Motor neuron (in vitro differentiated cells): ENCODE results near the gene OR1E1. TPM values are rescaled to one million over a fixed set of nuclear protein-coding genes. Genes with fewer than 3 reads are reported as not detected.
A peak's percentile ranks its signal among the peaks of the same experiment; 100 is the strongest.
"Not testable (repeated sequence)": the region's sequence is repeated elsewhere in the genome, so short reads cannot be mapped to it uniquely, and the experiment has no call there.

Experiments
- ATAC-seq, 8 experiments: fragments of 200-7000 bp; cut with Tn5 transposase; replicated peaks in 6 of 8; 2 replicates each; pipeline ENCODE4 v1.8.0; 2021; ENCODE audit warnings: mild to moderate bottlenecking in 8 of 8, moderate library complexity in 8 of 8
- H3K27ac ChIP-seq, 2 donors: fragments of 250-450 bp; sonication (Bioruptor Pico); 2 replicates each; pipeline ENCODE4 v1.9.0; 2021; ENCODE audit warnings: antibody characterized with exemption in 2 of 2, mild to moderate bottlenecking in 2 of 2, moderate library complexity in 1 of 2
- H3K4me1 ChIP-seq, 2 donors: fragments of 250-450 bp; sonication (Bioruptor Pico); replicated peaks in 1 of 2; 2 replicates each; pipeline ENCODE4 v1.6.1; 2021; ENCODE audit warnings: antibody characterized with exemption in 2 of 2, mild to moderate bottlenecking in 2 of 2, moderate library complexity in 1 of 2
- H3K4me3 ChIP-seq, 5 donors: fragments of 250-450 bp; sonication (Bioruptor Pico); 2 replicates each; pipeline ENCODE4 v1.9.0; 2021; ENCODE audit warnings: antibody characterized with exemption in 5 of 5, mild to moderate bottlenecking in 5 of 5, moderate library complexity in 4 of 5
- WGBS, 10 experiments: fragments of 450-650 bp; shearing (Covaris generic); methylation state at CpG; one replicate each; pipeline ENCODE4 v1.0.0; 2022; 5-methylcytosine and 5-hydroxymethylcytosine counted together
- in situ Hi-C, 9 experiments: fragments of 400-800 bp; cut with MboI; loops; one replicate each; pipeline ENCODE4 v1.15.0; 2021; ENCODE audit warnings: low sequenced_read_pairs in 9 of 9, low pct_unique_long_range_greater_than_20kb in 2 of 9; ENCODE audit not compliant: unreplicated experiment in 9 of 9
- total RNA-seq, 8 experiments: library from RNA; unstranded; fragments of 300-600 nt; gene quantifications; 2 replicates each; pipeline versions ENCODE4 v1.2.3 to v1.2.4, GENCODE V29; 2022

Gene OR1E1
- under 1 TPM in 3 of 8 experiments, not detected in 5; 0.25 to 0.33 (median 0.27) TPM for total RNA-seq

- no peak for ATAC-seq
- in situ Hi-C loops = no loop called here
- 0 to 88% (median 67%) methylated on average over 1 of the region's 1 CpG; no CpG with 5 or more reads in 4 of the 10 experiments for WGBS, 10 experiments
- no peak within 1 kb of the TSS for H3K4me3 ChIP-seq
- no peaks in the 10 kb centered on the region for H3K4me1 ChIP-seq
- H3K27ac ChIP-seq = no peak within 1 kb of the TSS
Observed at GRCh38 chr17:3398310-3398709, at the start of gene OR1E1. TSS of gene OR1E1 (minus strand) at chr17:3398410. CDS start at chr17:3398410, 0 bp downstream.

DNA sequence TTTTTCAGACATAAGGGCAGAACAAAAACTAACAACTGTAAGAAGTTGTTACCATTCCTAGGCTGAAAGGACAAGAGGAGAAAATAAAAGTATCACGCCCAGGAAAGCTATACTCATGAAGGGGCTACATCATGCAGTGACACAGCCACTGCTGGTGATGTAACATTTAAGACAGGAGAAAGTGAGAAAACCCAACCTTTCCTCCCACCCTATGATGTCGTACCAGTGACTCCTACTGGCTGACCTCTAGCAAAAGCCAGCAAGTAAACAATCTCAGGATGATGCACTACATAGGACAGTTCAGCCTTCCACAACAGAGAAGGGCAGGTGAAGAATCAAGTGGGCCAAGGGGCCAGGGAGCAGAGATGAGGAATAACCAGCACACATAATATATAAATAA lies 49.4 kb upstream of the OR1E1 start:
- in situ Hi-C loops = no loop called here

GRCh38 chr17:3440451-3440850 lies 42.2 kb upstream of the OR1E1 start:
- WGBS, 10 experiments = 0 to 100% (median 83%) methylated on average over 1 to 2 of the region's 2 CpGs; no CpG with 5 or more reads in 1 of the 10 experiments
- ATAC-seq = peak in 1 of 8 experiments; percentile 50
- H3K27ac ChIP-seq = no peak overlapping the region
- in situ Hi-C loops = no loop called here
- no peak overlapping the region for H3K4me3 ChIP-seq
- H3K4me1 ChIP-seq = no peaks in the 10 kb centered on the region

More for the DNA sequence above, 49.4 kb upstream of the OR1E1 start:
- H3K4me1 ChIP-seq = no peaks in the 10 kb centered on the region
- no peak overlapping the region for H3K4me3 ChIP-seq
- WGBS, 10 experiments = 0 to 100% (median 69%) methylated on average over 1 to 2 of the region's 2 CpGs; no CpG with 5 or more reads in 2 of the 10 experiments
- peak in 4 of 8 experiments; percentile 43 to 93 (median 74) for ATAC-seq
- H3K27ac ChIP-seq = no peak overlapping the region

DNA sequence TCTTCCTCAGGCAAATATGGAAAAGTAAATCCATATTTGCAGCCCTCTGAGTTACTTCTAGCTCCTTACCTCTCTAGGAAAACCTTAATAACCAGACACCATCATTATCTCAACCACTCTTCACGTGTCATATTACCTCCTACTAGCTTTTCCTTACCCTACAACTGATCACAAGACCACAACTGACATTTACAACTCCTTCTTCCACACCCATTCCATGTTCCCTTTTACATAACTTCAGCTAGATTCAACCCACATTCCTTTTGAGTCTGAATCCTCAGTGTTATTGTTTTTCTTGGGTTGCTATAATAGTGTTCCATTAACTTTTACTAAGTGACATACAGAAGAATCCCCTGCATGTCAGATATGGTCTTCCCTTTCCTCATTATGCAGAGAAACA lies 40.2 kb upstream of the OR1E1 start:
- WGBS, 10 experiments = 0 to 100% (median 25%) methylated on average over 1 of the region's 1 CpG; no CpG with 5 or more reads in 2 of the 10 experiments
- H3K4me1 ChIP-seq = no peaks in the 10 kb centered on the region
- ATAC-seq = peak in 2 of 8 experiments; percentile 75 to 93
- no peak overlapping the region for H3K27ac ChIP-seq
- in situ Hi-C loops = no loop called here
- H3K4me3 ChIP-seq = no peak overlapping the region

GRCh38 chr17:3433741-3434140 lies 35.5 kb upstream of the OR1E1 start, which contains the start of gene OR1E2:
TSS of gene OR1E2 (minus strand) at chr17:3433841. CDS start at chr17:3433841, 0 bp downstream.
- no peaks in the 10 kb centered on the region for H3K4me1 ChIP-seq
- in situ Hi-C loops = no loop called here
- no peak for ATAC-seq
- 17 to 100% (median 80%) methylated on average over 1 to 3 of the region's 3 CpGs; no CpG with 5 or more reads in 1 of the 10 experiments for WGBS, 10 experiments
- H3K4me3 ChIP-seq = no peak within 1 kb of the TSS
- H3K27ac ChIP-seq = no peak within 1 kb of the TSS

- H3K4me1 ChIP-seq, H3K27ac ChIP-seq, in situ Hi-C loops, H3K4me3 ChIP-seq: not testable (repeated sequence)
- WGBS, 10 experiments = 17 to 100% (median 20%) methylated on average over 1 of the region's 7 CpGs; no CpG with 5 or more reads in 7 of the 10 experiments
- ATAC-seq = peak in 3 of 8 experiments; percentile 59 to 72 (median 68)
Observed at GRCh38 chr17:3433215-3433614, 35.0 kb upstream of the OR1E1 start.

DNA sequence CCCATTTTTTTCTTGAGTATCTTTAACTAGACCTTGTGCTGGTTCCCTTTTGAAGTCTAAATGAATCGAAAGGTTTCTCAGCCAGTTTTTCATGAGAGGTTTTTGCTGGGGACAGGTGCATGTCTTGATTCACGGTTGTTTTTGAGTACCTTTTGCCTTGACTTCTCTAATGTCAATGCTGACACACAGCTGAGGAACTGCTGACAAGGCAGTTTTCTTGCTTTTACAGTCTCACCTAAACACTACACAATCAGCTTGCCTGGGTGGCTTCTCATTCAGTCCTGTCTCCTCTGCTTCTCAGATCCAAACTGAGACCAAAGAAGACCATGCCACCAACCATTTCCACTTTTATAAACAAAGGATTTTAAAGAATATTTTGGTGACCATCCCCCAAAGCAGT lies 20.0 kb upstream of the OR1E1 start:
- 0 to 75% (median 14%) methylated on average over 1 to 2 of the region's 2 CpGs; no CpG with 5 or more reads in 1 of the 10 experiments for WGBS, 10 experiments
- ATAC-seq = no peak
- H3K4me1 ChIP-seq = no peaks in the 10 kb centered on the region
- no peak overlapping the region for H3K4me3 ChIP-seq
- in situ Hi-C loops = no loop called here
- H3K27ac ChIP-seq = no peak overlapping the region

DNA sequence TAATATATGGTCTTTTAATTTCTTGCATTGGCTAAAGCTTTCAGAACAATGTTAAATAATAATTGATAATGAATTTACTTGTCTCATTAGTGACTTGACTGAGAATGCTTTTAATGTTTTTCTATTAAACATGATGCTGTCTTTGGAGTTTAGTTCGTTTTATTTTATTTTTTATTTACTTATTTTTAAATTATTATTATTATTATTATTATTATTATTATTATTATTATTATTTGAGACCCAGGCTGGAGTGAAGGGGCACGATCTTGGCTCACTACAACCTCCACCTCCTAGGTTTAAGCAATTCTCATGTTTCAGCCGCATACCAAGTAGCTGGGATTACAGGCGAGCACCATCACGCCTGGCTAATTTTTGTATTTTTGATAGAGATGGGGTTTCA lies 17.4 kb upstream of the OR1E1 start:
- in situ Hi-C loops = no loop called here
- 23 to 75% (median 63%) methylated on average over 1 to 5 of the region's 5 CpGs for WGBS, 10 experiments
- no peak overlapping the region for H3K4me3 ChIP-seq

DNA sequence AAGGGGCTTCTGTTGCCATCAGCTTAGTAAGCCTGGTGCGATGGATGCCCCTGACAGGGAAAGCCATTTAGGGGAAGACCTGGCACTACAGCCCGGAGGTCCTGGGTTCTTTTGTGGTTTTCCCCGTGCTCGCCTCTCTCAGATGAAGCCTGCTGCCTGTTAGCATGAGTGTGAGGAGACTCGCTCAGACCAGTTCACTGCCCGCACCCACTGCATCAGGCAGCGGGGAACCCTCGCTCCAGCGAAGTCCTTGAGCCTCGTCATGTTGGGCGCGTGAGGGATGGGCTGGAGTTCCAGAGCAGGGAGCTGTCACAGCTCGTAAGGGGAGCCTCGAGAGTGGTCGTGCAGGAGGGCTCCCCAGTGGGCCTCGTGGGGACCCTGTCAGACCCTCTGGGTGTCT lies 14.0 kb upstream of the OR1E1 start:
- H3K4me1 ChIP-seq, ATAC-seq, H3K4me3 ChIP-seq, in situ Hi-C loops, H3K27ac ChIP-seq: not testable (repeated sequence)
- no CpG with 5 or more reads among the region's 16 CpGs for WGBS, 10 experiments

More for the DNA sequence above, 17.4 kb upstream of the OR1E1 start:
- no peak for ATAC-seq
- Histone ChIP-seq H3K27ac (no peak overlapping the region), H3K4me1 (no peaks in the 10 kb centered on the region)

DNA sequence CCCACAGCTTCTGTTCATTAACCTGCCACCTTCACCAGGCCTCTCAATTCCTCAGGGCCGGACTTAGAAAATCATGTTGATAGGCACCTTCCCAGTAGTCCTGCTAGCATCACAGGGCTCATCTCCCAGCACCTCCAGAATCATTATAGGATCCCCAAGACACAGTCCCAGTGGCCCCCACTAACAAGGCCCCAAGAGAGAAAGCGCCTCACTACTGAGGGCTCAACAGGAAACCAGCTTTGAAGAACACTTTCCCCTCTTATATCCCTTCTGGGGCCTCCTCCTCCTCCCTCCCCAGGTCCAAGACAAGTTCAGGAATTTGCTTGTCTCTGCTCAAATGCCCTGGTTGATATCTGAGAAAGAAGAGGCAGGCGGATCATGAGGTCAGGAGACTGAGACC lies 12.9 kb upstream of the OR1E1 start, which contains the start of gene OR3A3:
Gene OR3A3, plus strand, starts transcription at position 301 of the 400 bp plus-strand sequence.
- H3K4me3 ChIP-seq = no peak within 1 kb of the TSS
- H3K4me1 ChIP-seq = no peaks in the 10 kb centered on the region
- no peak within 1 kb of the TSS for H3K27ac ChIP-seq
- 50 to 100% (median 85%) methylated on average over 1 of the region's 3 CpGs; no CpG with 5 or more reads in 4 of the 10 experiments for WGBS, 10 experiments
- ATAC-seq = no peak
- in situ Hi-C loops = no loop called here

DNA sequence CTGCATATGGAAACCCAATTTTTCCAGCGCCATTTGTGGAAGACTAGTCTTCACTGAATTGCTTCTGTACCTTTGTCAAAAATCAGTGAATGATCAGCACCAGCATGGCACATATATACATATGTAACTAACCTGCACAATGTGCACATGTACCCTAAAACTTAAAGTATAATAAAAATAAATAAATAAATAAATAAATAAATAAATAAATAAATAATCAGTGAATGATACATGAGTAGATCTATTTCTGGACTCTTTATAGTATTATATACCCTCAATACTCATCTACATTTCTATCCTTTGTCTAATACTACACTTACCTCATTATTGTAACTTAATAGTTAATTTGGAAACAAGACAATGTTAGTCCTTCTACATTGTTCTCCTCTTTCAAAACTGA lies 5.6 kb upstream of the OR1E1 start:
- H3K4me1 ChIP-seq, in situ Hi-C loops, H3K27ac ChIP-seq, H3K4me3 ChIP-seq, ATAC-seq: not testable (repeated sequence)
- 0 to 100% (median 71%) methylated on average over 1 of the region's 1 CpG; no CpG with 5 or more reads in 5 of the 10 experiments for WGBS, 10 experiments

- 8 to 54% (median 38%) methylated on average over 1 to 2 of the region's 2 CpGs for WGBS, 10 experiments
- in situ Hi-C loops = no loop called here
- H3K27ac ChIP-seq = no peak overlapping the region
- no peak for ATAC-seq
- no peak overlapping the region for H3K4me3 ChIP-seq
- no peaks in the 10 kb centered on the region for H3K4me1 ChIP-seq
Observed at GRCh38 chr17:3401786-3402185, 3.6 kb upstream of the OR1E1 start.

GRCh38 chr17:3400055-3400454 lies 1.8 kb upstream of the OR1E1 start:
- Histone ChIP-seq H3K4me3 (no peak overlapping the region), H3K4me1 (no peaks in the 10 kb centered on the region), H3K27ac (no peak overlapping the region)
- ATAC-seq = no peak
- 0 to 89% (median 66%) methylated on average over 2 to 6 of the region's 6 CpGs; no CpG with 5 or more reads in 1 of the 10 experiments for WGBS, 10 experiments
- in situ Hi-C loops = no loop called here

- peak in 3 of 8 experiments; percentile 48 to 71 (median 61) for ATAC-seq
- in situ Hi-C loops, H3K27ac ChIP-seq, H3K4me3 ChIP-seq, H3K4me1 ChIP-seq: not testable (repeated sequence)
- 0 to 83% (median 4%) methylated on average over 1 to 2 of the region's 7 CpGs; no CpG with 5 or more reads in 6 of the 10 experiments for WGBS, 10 experiments
Observed at GRCh38 chr17:3397801-3398200, 409 bp downstream of the OR1E1 start.
